Stimulated activated CD4-positive, alpha-beta T cell treated with anti-CD3 and anti-CD28 coated beads, Interleukin-1b, Interleukin-23, amount 100 ng/mL, for 4 hours (primary cell): ENCODE measurements around the gene KCNK1.
"Not testable (repeated sequence)": the region's sequence is repeated elsewhere in the genome, so short reads cannot be mapped to it uniquely, and the experiment has no call there.

Experiments used
- DNase-seq, 2 donors: peaks; one replicate each; pipeline ENCODE4 v3.0.0-alpha.2; 2020; ENCODE audit warnings: low read depth in 2 of 2

KCNK1 gene

DNA sequence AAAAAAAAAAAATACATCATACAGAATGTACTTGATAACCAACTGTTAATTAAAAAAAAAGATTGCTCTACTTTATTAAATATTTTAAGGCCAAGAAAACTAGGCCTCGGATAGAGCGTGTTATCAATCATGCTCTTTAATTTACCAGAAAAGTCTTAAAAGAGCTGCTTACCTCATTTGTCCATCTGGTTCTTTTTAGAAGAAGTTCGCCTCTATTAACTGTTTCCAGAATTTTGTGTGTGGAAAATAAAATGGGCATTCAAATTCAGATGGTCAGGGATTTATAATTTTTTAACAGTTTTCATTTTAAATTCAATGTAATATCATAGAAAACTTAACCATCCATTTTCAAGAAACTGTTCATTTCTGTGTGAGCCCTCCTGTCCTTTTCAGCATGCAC lies 53.8 kb downstream of the KCNK1 start:
- no peak for DNase-seq

GRCh38 chr1:233668146-233668724 lies 54.3 kb downstream of the KCNK1 start:
- DNase-seq: no peak

DNA sequence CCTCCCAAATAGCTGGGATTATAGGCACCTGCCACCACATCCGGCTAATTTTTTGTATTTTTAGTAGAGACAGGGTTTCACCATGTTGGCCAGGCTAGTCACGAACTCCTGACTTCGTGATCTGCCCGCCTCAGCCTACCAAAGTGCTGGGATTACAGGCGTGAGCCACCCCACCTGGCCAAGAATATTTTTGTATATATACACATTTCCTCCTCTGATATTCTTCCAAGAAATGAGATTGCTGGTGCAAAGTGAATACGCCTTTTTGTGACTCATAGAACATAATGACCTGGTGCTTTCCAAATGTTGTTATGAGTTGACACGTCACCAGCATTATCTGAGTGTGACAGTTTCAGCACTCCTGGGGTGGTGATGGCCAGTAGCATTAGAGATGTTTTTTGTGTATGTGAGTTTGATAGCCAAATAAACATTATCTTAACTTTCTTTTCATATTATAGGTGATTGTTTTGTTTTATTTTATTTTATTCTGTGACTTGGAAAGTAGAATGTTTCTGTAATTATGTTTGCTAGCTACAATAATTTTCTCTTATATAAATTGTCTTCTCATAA lies 54.9 kb downstream of the KCNK1 start:
- no peak for DNase-seq

GRCh38 chr1:233670363-233670762 lies 56.5 kb downstream of the KCNK1 start:
- DNase-seq: not testable (repeated sequence)

- DNase-seq: no peak
Observed at GRCh38 chr1:233671286-233671685, 57.4 kb downstream of the KCNK1 start.

DNA sequence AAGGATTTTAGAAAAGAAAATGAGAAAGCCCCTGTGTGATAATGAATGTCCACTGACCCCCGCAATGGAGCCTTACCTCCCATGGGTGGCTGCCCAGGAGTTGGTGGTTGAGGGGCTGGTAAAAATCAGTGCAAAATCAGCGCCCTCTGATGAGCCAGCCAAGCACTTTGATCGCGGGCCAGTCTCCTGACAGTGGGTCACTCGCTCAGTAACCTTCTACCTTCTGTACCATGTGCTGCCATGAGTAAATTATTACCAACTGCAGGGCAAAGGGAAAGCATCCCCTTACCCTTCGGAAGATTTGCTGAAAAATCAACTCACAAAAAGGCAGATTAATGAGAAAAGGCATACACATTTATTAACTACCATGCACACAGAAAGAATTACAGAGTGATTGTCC lies 58.8 kb downstream of the KCNK1 start:
- no peak for DNase-seq

GRCh38 chr1:233673261-233673946 lies 59.5 kb downstream of the KCNK1 start:
- no peak for DNase-seq

- no peak for DNase-seq
Observed at GRCh38 chr1:233673947-233674431, 60.1 kb downstream of the KCNK1 start.

DNA sequence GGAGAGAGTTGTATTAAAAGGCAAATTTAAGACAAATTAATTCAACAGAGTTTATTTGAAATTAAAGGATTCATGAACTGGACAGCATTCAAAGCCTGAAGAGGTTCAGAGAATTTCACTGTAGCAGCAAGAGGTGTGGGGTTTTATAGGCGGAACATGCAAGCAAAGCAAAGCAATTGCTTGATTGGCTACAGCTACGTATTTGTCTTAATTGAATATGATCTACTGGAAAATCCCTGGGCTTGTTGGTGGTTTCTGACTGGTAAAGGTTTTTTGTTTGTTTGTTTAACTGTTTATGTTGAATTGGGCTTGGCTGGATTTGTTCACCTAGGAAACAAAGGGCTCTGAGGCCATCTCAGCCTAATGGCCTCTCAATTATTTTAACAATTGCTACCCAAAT lies 61.5 kb downstream of the KCNK1 start:
- DNase-seq: no peak

GRCh38 chr1:233675893-233676292 lies 62.0 kb downstream of the KCNK1 start:
- no peak for DNase-seq

- no peak for DNase-seq
Observed at GRCh38 chr1:233677690-233678354, 63.9 kb downstream of the KCNK1 start.

GRCh38 chr1:233679030-233679429 lies 65.1 kb downstream of the KCNK1 start:
- DNase-seq: no peak

DNA sequence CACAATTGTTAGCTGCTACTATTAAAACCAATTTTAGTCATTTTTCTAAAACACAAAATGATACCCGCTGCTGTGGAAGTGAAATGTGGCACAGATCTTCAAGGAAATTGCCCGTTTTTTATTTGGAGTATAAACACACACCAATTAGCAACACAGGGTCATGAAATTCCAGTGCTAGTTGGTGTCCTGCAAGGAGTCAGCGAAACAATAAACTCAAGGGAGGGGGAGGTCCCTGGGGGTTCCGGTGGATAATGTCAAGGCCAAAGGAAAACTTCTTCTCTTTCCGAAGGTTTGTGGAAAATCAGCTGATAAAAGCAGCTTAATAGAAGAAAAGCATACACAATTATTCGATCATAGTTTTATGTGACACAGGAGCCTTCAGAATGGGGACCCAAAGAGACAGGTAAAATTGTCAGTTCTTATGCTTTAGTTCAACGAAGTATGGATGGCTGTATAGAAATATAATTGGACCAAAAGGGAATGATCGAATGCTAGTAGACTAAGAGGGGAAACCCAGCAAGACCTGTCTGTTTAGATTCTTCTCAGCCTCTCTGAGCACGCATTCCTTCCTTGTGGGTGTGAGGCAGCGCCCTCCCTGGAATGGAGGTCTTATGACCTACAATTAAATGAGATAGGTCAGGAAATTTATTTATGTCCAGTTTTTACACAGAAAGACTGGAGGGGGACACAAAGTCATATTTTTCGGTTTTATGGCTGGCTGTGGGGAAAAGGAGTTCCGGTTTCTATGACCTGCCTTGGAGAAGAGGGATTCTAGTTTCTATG lies 65.9 kb downstream of the KCNK1 start:
- no peak for DNase-seq

- no peak for DNase-seq
Observed at GRCh38 chr1:233681285-233681684, 67.4 kb downstream of the KCNK1 start.

- not testable (repeated sequence) for DNase-seq
Observed at GRCh38 chr1:233686653-233687052, 72.7 kb downstream of the KCNK1 start.

DNA sequence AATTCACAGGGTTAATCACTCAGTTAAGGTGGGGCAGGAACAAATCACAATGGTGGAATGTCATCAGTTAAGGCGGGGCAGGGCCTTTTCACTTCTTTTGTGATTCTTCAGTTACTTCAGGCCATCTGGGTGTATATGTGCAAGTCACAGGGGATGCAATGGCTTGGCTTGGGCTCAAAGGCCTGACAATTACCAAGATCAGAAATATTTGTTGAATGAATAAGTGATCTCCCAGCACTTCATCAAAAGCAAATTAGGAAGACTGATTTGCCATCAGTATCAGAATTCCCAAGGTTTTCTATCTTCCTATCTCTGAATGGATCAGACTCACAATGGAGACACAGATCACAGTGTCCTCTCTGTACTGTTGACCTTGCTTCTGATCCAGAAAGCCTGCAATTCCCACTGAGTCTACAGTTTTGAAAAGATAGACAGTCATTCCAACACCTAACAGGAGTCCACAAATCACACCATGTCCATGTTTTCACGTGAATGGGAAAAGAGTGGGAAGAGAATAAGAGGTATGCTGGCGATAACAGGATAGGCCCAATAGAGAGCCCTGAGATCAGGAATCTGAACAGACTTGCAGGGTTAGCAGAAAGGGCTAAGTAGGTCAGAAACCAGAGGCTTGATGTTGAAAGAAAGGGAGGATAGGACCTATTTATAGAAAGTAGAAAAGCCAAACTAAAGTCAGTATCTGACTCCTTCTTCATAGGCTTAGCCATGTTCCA lies 75.3 kb downstream of the KCNK1 start:
- DNase-seq: no peak

GRCh38 chr1:233689748-233690254 lies 75.9 kb downstream of the KCNK1 start:
- no peak for DNase-seq

DNA sequence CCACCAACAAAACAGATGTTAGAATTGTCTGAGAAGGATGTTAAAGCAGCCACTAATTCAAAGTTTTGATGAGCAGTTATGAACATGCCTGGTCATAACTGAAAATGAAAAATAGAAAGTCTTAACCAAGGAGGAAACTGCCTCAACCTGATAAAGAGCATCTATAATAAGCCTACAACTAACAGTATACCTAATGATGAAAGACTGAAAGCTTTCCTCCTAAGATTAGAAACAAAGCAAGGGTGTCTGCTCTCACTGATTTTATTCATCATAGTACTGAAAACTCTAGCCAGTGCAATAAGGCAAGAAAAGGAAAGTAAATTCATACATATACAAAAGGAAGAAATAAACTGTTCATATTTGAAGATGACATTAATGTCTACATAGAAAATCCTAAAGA lies 82.0 kb downstream of the KCNK1 start:
- no peak for DNase-seq

- DNase-seq: no peak
Observed at GRCh38 chr1:233700338-233700737, 86.4 kb downstream of the KCNK1 start.

DNA sequence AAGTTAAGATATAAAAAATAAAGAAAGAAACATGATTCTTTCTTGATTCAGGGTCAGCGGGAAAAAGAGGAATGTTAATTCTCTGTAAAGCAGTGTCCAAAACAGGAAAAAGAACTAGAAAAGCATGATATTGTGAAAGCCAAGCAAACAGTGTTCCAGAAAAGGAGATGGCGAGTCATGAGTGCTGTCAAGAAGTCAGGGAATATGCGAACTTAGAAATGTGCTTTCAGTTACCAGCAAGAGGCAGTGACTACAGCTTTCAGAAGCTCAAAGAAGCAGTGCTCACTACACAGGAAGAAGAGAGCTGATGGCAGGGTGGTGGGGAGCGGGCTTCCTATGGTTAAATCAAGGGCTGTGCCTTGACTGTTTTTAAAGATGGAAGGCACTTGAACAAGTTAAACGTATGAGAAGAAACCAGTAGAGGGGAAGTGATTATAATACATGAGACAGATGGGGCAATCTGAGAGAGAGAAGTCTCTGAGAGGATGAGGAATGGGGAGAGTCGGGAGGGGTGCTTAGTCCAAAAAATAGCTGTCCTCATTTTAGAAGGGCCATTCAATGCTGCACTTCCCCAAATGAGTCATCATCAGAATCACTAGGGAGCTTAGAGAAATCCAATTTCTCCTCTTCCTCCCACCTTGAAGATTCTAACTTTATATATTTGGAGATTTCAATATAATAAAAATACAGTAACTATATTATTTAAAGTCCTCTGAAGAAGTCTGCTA lies 90.4 kb downstream of the KCNK1 start:
- DNase-seq: no peak
